Amygdala (tissue), 56 donors: ENCODE measurements around the gene MTHFR.

Experiments
- DNase-seq, 56 donors: peaks; one replicate each; lab custom pipeline; 2025; lab: John Stamatoyannopoulos, UW

The MTHFR gene

GRCh38 chr1:11784993-11785769 lies 20.6 kb downstream of the MTHFR start:
- DNase-seq: peak in 29 of 56 donors; percentile 11 to 70 (median 33)

DNA sequence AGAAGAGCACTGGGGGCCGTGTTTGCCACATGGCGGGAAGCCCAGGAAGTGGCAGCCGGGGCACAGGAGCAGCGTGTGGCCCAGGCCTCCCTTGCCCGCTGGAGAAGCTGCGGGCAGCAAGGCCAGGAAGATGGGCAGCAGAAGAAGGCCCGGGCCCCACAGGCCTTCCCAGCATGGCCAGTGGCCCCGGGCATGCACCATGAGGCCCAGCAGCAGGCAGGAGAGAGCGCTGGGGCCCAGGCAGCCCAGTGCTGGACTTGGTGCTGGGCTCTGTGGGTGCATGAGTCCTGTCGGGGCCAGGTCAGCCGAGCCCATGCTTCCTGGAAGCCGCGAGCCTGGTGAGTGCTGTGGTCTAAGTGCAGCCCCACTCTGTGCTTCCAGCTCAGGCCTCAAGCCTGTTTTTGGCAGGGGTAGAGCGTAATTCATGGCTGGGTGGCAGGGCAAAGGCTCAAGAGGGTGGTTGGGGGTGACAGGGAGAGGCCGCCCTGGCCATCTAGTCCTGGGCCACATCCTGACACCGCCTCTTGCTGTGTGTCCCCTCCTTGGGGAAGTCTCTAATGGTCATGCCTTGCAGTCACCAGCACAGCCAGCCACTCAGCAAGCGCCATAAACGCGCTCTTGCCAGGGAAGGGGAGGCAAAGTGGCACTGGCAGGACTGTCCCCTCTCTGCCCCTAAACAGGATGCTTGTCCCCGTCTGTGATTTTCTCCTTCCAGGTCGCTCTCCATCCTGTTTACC lies 21.3 kb downstream of the MTHFR start:
- DNase-seq: no peak

DNA sequence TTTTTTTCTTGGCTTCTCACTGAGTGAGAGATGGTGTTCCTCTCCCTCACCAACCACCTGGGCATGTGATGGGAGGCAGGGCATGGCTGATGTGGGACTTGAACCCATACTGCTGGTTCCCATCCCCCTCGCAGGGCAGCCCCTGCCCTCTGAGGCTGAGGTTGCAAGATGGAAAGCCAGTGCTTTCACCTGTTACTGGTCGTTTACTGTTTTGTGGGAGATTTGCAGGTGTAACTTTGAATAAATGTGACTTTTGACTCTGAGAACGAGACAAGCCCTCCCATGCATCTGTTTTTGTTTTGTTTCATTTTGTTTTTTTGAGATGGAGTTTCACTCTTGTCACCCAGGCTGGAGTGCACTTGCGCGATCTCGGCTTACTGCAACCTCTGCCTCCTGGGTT lies 22.2 kb downstream of the MTHFR start:
- DNase-seq: no peak

GRCh38 chr1:11782127-11782708 lies 23.5 kb downstream of the MTHFR start:
- DNase-seq: no peak

DNA sequence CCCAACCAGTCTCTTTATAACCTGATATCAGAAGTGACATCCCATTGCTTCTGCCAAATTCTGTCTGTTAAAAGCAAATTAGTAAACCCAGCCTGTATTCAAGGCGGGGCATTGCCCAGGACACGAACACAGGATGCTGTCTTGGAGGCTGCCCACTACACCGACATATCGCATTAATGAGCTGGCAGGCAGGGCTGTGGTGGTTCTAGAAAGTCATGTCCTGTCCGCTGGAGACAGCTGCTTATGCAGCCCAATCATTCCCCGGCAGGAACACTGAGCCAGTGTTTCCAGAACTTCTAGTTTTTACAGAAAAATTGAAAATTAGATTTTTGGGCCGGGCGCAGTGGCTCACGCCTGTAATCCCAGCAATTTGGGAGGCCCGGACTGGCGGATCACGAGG lies 24.5 kb downstream of the MTHFR start:
- no peak for DNase-seq

GRCh38 chr1:11780380-11781147 lies 25.2 kb downstream of the MTHFR start:
- no peak for DNase-seq

GRCh38 chr1:11779715-11780379 lies 25.9 kb downstream of the MTHFR start:
- no peak for DNase-seq

- DNase-seq: no peak
Measured at GRCh38 chr1:11778844-11779623, 26.7 kb downstream of the MTHFR start.

DNA sequence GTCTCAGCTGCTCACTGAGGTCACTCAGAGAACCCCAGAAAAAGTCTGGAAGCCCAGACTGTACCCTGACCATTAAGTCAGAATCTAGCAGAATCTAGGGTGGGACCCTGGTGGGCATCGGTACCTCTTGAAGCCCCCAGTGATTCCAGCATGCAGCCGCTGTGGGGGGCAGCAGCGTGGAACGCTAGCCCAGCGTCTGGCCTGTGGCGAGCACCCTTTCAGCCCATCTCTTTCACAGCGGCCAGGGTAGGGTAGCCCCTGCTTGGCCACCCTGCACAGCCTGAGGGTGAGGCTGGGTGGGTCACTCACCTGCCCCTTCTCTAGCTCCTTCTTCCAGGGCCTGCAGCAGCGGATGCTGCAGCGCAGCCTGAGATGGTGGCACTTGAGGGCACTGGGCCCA lies 27.4 kb downstream of the MTHFR start:
- DNase-seq: no peak

DNA sequence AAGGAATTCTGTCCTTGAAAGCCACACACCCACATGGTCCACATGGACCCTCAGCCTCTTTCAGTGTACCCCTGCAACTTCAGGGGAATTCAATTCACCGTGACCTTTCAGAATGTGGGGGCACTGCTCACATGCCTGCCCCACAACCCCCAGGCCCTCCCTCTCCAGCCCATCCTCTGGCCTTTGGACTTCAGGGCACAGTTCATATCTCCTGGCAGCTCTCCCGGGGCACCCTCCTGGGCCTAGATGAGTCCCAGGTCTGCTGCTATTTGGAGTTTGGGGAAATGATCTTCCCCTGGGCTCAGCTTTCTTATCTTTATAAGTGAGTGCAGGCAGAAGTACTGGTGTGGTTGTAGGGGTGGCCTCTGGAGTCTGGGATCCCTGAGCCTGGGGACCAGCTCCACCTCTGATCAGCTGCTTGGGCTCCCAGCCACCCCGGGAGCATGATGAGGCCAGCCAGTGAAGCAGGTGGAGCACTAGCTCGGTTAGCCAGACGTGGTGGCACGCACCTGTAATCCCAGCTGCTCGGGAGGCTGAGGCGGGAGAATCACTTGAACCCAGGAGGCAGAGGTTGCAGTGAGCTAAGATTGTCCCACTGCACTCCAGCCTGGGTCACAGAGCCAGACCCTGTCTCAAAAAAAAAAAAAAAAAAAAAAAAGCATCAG lies 28.0 kb downstream of the MTHFR start:
- DNase-seq: no peak

- no peak for DNase-seq
Measured at GRCh38 chr1:11774753-11775152, 31.0 kb downstream of the MTHFR start.

DNA sequence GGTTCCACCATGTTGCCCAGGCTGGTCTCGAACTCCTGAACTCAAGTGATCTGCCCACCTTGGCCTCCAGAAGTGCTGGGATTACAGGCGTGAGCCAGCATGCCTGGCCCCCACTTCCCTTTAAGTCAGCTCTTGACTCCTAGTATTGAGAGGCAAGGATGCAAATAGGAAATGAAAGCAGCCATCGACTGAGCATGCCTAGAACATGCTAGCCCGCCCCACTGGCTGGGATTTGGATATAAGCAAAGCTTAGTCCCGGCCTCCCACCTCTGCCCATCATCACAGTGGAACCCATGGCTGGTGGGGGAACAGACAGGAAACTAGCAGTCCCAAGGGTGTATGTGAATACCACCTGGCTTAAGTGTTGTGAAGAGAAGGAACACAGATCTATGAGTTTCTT lies 33.3 kb downstream of the MTHFR start:
- DNase-seq: no peak

GRCh38 chr1:11771481-11772043 lies 34.2 kb downstream of the MTHFR start:
- no peak for DNase-seq

DNA sequence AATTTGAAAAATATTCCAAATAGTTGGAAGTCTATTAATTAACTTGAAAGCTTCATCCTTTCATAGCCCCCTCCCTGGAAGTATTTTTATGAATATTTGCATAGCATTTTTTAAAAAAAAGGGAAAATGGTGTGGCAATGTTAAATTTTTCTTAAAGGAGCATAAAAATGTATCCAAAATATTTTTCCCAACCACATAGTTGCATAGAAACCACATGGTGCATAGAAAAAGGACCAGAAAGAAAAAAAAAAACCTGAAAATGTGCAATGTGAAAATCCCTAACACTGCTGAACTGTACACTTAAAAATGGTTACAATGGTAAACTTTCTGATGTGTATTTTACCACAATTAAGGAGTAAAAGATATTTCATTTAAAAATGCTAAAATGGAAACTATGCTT lies 35.8 kb downstream of the MTHFR start:
- DNase-seq: no peak

GRCh38 chr1:11769274-11769673 lies 36.5 kb downstream of the MTHFR start:
- no peak for DNase-seq

GRCh38 chr1:11768821-11769220 lies 36.9 kb downstream of the MTHFR start:
- no peak for DNase-seq

DNA sequence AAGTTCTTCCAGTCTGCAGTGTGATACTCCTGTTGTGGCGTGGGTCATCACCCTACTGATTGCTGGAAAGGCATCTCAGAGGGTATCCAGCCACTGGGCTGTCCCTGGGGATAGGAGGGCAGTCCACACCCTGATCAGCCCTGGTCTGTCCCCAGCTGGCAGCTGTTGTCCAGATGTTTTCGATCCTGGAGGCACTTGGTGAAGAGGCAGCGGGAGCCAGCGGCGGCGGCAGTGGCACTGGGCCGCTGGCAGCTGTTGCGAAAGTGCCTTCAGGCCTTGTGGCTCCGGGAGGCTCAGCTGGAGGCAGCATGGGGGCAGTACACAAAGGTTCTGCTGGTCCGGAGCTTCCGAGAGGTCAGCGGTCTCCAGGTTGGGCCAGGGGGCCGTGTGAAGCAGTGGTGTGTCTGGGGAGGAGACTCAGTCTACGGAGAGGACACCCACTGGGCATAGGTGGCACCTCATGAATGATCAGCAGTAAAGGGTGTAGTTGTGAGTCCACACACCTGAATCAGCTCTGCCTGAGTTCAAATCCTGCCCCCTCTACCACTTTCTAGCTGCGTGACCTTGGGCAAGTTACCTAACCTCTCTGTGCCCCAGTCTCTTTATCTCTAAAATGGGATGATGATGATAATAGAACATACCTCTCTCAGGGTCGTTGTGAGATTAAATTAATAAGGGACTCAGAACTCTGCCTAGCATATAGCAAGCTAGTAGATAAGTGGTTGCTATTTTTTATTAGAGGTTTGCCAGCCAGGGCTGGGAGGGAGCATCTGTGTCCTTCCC lies 37.7 kb downstream of the MTHFR start:
- no peak for DNase-seq

DNA sequence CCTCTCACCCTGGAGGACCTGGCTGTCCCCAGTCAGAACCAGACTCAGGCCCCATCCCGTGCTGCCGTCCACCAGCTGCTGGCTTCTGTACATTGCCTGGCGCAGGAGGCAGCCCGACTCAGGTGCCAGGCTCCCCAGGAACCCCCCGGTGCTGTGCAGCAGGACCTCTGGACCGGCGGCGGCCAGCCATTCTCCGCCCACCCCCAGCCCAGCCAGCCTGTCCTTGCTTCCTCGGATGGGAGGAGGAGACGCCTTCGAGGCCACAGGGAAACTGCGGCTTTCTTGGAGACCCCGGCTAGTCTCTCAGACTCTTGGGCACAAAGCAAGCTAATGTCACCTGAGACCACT lies 39.4 kb downstream of the MTHFR start:
- no peak for DNase-seq
